Measurements from ENCODE around the gene ITSN2. TPM values are rescaled to one million over a fixed set of nuclear protein-coding genes. Genes with fewer than 3 reads are reported as not detected.

The ITSN2 gene
- total RNA-seq, 1 experiment from 2014 or later: 22.6 TPM

GRCh38 chr2:24181849-24182248 lies 178.5 kb downstream of the ITSN2 start:
- DNase-seq (ENCODE audit: low read depth): no peak

- no peak for DNase-seq (ENCODE audit: low read depth)
Measured at GRCh38 chr2:24179683-24180082, 180.7 kb downstream of the ITSN2 start.

- no peak for DNase-seq (ENCODE audit: low read depth)
Measured at GRCh38 chr2:24176326-24176725, 184.0 kb downstream of the ITSN2 start.

GRCh38 chr2:24175631-24176187 lies 184.6 kb downstream of the ITSN2 start:
- no peak for DNase-seq (ENCODE audit: low read depth)

- no peak for DNase-seq (ENCODE audit: low read depth)
Measured at GRCh38 chr2:24174851-24175277, 185.5 kb downstream of the ITSN2 start, which contains the start of gene FAM228A. FAM228A (plus strand) TSS chr2:24175053; CDS start chr2:24175481, 428 bp downstream.

- no peak for DNase-seq (ENCODE audit: low read depth)
Measured at GRCh38 chr2:24169023-24169422, 191.3 kb downstream of the ITSN2 start.

GRCh38 chr2:24164416-24164973 lies 195.8 kb downstream of the ITSN2 start:
- peak; percentile 19 for DNase-seq (ENCODE audit: low read depth)

GRCh38 chr2:24163601-24164000 lies 196.7 kb downstream of the ITSN2 start:
- no peak for DNase-seq (ENCODE audit: low read depth)

GRCh38 chr2:24163186-24163585 lies 197.2 kb downstream of the ITSN2 start:
- DNase-seq (ENCODE audit: low read depth): no peak

GRCh38 chr2:24162494-24162893 lies 197.8 kb downstream of the ITSN2 start:
- DNase-seq (ENCODE audit: low read depth): no peak

GRCh38 chr2:24160761-24161160 lies 199.6 kb downstream of the ITSN2 start:
- DNase-seq (ENCODE audit: low read depth): no peak

GRCh38 chr2:24159708-24160107 lies 200.6 kb downstream of the ITSN2 start:
- no peak for DNase-seq (ENCODE audit: low read depth)

- no peak for DNase-seq (ENCODE audit: low read depth)
Measured at GRCh38 chr2:24158131-24158530, 202.2 kb downstream of the ITSN2 start.

GRCh38 chr2:24153478-24153877 lies 206.9 kb downstream of the ITSN2 start:
- DNase-seq (ENCODE audit: low read depth): no peak

Other genes with a start within 250 kb of the ITSN2 start
- gene PFN4, start 237.2 kb downstream of the ITSN2 start, total RNA-seq (2014; rRNA removed; shearing (Covaris generic)): 0.74 and 4.7 TPM in 2 replicates
- gene FAM228B, start 237.1 kb downstream of the ITSN2 start, total RNA-seq (2014; rRNA removed; shearing (Covaris generic)): 3.7 and 7.0 TPM in 2 replicates
- gene FAM228A, start 185.5 kb downstream of the ITSN2 start, total RNA-seq (2014; rRNA removed; shearing (Covaris generic)): not detected in 2 replicates
- 5.5 and 6.5 TPM in 2 replicates for gene NCOA1, start 130.7 kb upstream of the ITSN2 start, total RNA-seq (2014; rRNA removed; shearing (Covaris generic))